OCI-LY3 (cell line): Measurements from ENCODE around the gene MIEF2.

ENCODE experiments used
- CTCF ChIP-seq: fragments of 200-600, 300-600 bp; sonication (generic); IDR thresholded peaks from 2 replicates; pipeline ENCODE4 v1.5.1; 2014; ENCODE audit warnings: antibody characterized with exemption, low read length, low read depth
- EZH2phosphoT487 ChIP-seq: fragments of 200-600 bp; shearing (Covaris generic); IDR thresholded peaks from 2 replicates; pipeline ENCODE4 v1.6.1; 2018; ENCODE audit warnings: antibody characterized with exemption, mixed run types, low read depth

- TF ChIP-seq CTCF (no peak), EZH2phosphoT487 (no peak)
Observed at GRCh38 chr17:18254888-18255649, 5.4 kb upstream of the MIEF2 start.
